ENCODE results near the gene FAM135A. TPM values are rescaled to one million over a fixed set of nuclear protein-coding genes. Genes with fewer than 3 reads are reported as not detected.

Gene FAM135A
- total and polyA plus RNA-seq, 10 of the 15 experiments (the other 5 are each of a cell fraction or from before 2014, with no cell fraction given) = 3.9 to 24.5 (median 13.7) TPM

GRCh38 chr6:70592391-70593117 lies 179.2 kb downstream of the FAM135A start:
- no peak overlapping the region for H3K9ac ChIP-seq (ENCODE audit: control insufficient read depth, insufficient read depth, low read length)
- WGBS (ENCODE audit: insufficient coverage, insufficient replicate concordance, low lambda C conversion rate, missing lambda C conversion rate) = 81% methylated on average over 5 of the region's 5 CpGs
- H3K27me3 ChIP-seq (replicated peaks in 1 of 2; ENCODE audit: control insufficient read depth in 2 of 2, insufficient read depth in 2 of 2, low read length in 1 of 2) = no peaks in the 10 kb centered on the region
- ChIA-PET RAD21 (ENCODE audit: unreplicated experiment) (interaction anchor here (0.8 kb wide), 1 partner anchor 9 kb away, joined by 3 read pairs; no protein-coding TSS in a partner anchor), SMC1A (ENCODE audit: uncharacterized antibody, unreplicated experiment) (no interaction called here), POLR2A (no interaction called here), CTCF (interaction anchor here (1.2 to 1.6 kb wide), 3 partner anchors 12 to 95 kb away, joined by 3 to 5 read pairs (median 4); no protein-coding TSS in a partner anchor)
- no peak for DNase-seq (ENCODE audit: low read depth, low spot score)
- ATAC-seq = no peak
- no peak for FAIRE-seq
- no peak overlapping the region for H3K4me2 ChIP-seq (ENCODE audit: control insufficient read depth, insufficient read depth)
- no TSS peak for BruUV-seq (replicated peaks)
- H3K79me2 ChIP-seq (ENCODE audit: control insufficient read depth, insufficient read depth, low read length) = no peaks in the 10 kb centered on the region
- no peak overlapping the region for H3K27ac ChIP-seq (ENCODE audit: control insufficient read depth, insufficient read depth)
- TF ChIP-seq POLR2AphosphoS5 (IDR thresholded peaks at IDR 0.05; ENCODE audit: low read length) (no peak), ZNF274 (IDR thresholded peaks at IDR 0.05; ENCODE audit: insufficient read depth, insufficient read length) (no peak), TCF7 (IDR thresholded peaks at IDR 0.05; ENCODE audit: borderline replicate concordance) (no peak), ZNF217 (IDR thresholded peaks at IDR 0.05) (no peak), PML (IDR thresholded peaks at IDR 0.05; ENCODE audit: low read length) (no peak)
- no peak overlapping the region for H2AFZ ChIP-seq (ENCODE audit: control insufficient read depth, low read depth, low read length)
- no peaks in the 10 kb centered on the region for H3K9me3 ChIP-seq (replicated peaks; ENCODE audit: control insufficient read depth, insufficient read depth, low read length)
- intact Hi-C loops (cut with micrococcal nuclease; ENCODE audit: unreplicated experiment) (no loop called here), in situ Hi-C loops (cut with MboI) (no loop called here)
- no peaks in the 10 kb centered on the region for H4K20me1 ChIP-seq (ENCODE audit: control insufficient read depth, insufficient read depth)
- H3K4me3 ChIP-seq = no peak overlapping the region
- no peaks in the 10 kb centered on the region for H3K36me3 ChIP-seq (ENCODE audit: control insufficient read depth in 2 of 2, insufficient read depth in 2 of 2, low read length in 1 of 2)
- H3K4me1 ChIP-seq (ENCODE audit: control insufficient read depth, insufficient read depth, low read length) = no peaks in the 10 kb centered on the region

- Histone ChIP-seq H3K36me3 (ENCODE audit: control insufficient read depth in 2 of 2, insufficient read depth in 2 of 2, low read length in 1 of 2) (no peaks in the 10 kb centered on the region), H3K4me3 (no peak overlapping the region), H3K27ac (ENCODE audit: control insufficient read depth, insufficient read depth) (no peak overlapping the region), H4K20me1 (ENCODE audit: control insufficient read depth, insufficient read depth) (no peaks in the 10 kb centered on the region), H3K79me2 (ENCODE audit: control insufficient read depth, insufficient read depth, low read length) (no peaks in the 10 kb centered on the region), H2AFZ (ENCODE audit: control insufficient read depth, low read depth, low read length) (no peak overlapping the region), H3K27me3 (replicated peaks in 1 of 2; ENCODE audit: control insufficient read depth in 2 of 2, insufficient read depth in 2 of 2, low read length in 1 of 2) (no peaks in the 10 kb centered on the region), H3K4me2 (ENCODE audit: control insufficient read depth, insufficient read depth) (no peak overlapping the region), H3K9ac (ENCODE audit: control insufficient read depth, insufficient read depth, low read length) (no peak overlapping the region), H3K9me3 (replicated peaks; ENCODE audit: control insufficient read depth, insufficient read depth, low read length) (no peaks in the 10 kb centered on the region), H3K4me1 (ENCODE audit: control insufficient read depth, insufficient read depth, low read length) (no peaks in the 10 kb centered on the region)
- ChIA-PET CTCF (interaction anchor here (1.2 to 1.6 kb wide), 3 partner anchors 11 to 94 kb away, joined by 3 to 5 read pairs (median 4); no protein-coding TSS in a partner anchor), SMC1A (ENCODE audit: uncharacterized antibody, unreplicated experiment) (interaction anchor here (0.7 kb wide), 1 partner anchor 8 kb away, joined by 3 read pairs; no protein-coding TSS in a partner anchor), POLR2A (no interaction called here), RAD21 (ENCODE audit: unreplicated experiment) (no interaction called here)
- ATAC-seq (no peak), DNase-seq (ENCODE audit: low read depth, low spot score) (no peak), FAIRE-seq (no peak)
- no peak for TF ChIP-seq REST (IDR thresholded peaks at IDR 0.05; ENCODE audit: low read depth, low read length)
- TF ChIP-seq PAX5 (IDR thresholded peaks at IDR 0.05; ENCODE audit: borderline replicate concordance, low read depth, low read length) = no peak
- TF ChIP-seq ELK1 (IDR thresholded peaks at IDR 0.05; ENCODE audit: low read depth, low read length) = no peak
- no peak for TF ChIP-seq HDGF (IDR thresholded peaks at IDR 0.05)
- no peak for TF ChIP-seq RELA (IDR thresholded peaks at IDR 0.05; ENCODE audit: borderline replicate concordance, partially characterized antibody)
- whole genome bisulfite sequencing (ENCODE audit: insufficient coverage, insufficient replicate concordance, low lambda C conversion rate, missing lambda C conversion rate) = 92% methylated on average over 3 of the region's 3 CpGs
- intact Hi-C loops (cut with micrococcal nuclease; ENCODE audit: unreplicated experiment) = no loop called here
- BruUV-seq (replicated peaks) = no TSS peak
- in situ Hi-C loops (cut with MboI) = no loop called here
Observed at GRCh38 chr6:70593118-70593486, 179.8 kb downstream of the FAM135A start.

All from GM12878 (cell line).